HepG2 (cell line): ENCODE data around the gene NRG4. TPM values are rescaled to one million over a fixed set of nuclear protein-coding genes. Genes with fewer than 3 reads are reported as not detected.

Source experiments
- ATAC-seq: fragments of 200-7000 bp; cut with Tn5 transposase; 3 replicates; pipeline ENCODE4 v1.9.1; 2020; ENCODE audit warnings: mild to moderate bottlenecking, moderate library complexity
- BruUV-seq: library from RNA; stranded (reverse); fragments of 400-500 nt; replicated peaks from 2 replicates; lab custom pipeline; 2021; lab: Mats Ljungman, UMichigan
- CTCF ChIA-PET: fragments of 300-600 bp; formaldehyde crosslinking; extraction: SDS; loops from one replicate; lab custom pipeline; 2021; ENCODE audit warnings: low total read pairs, inconsistent platforms, low intra/inter-chr PET ratio; lab: Yijun Ruan, JAX
- POLR2A ChIA-PET: fragments of 350-600 bp; sonication (Branson Sonifier 250); formaldehyde crosslinking; loops from one replicate; lab custom pipeline; 2020; ENCODE audit warnings: antibody characterized with exemption, inconsistent platforms; lab: Yijun Ruan, JAX
- DNase-seq: peaks from one replicate; pipeline ENCODE4 v3.0.0-alpha.2; 2015; ENCODE audit warnings: low spot score
- FAIRE-seq: peaks from 3 replicates; lab custom pipeline; 2011; peaks lifted over from hg19 to GRCh38; lab: Jason Lieb, UNC
- H2AFZ ChIP-seq: one replicate; pipeline ENCODE4 v1.6.1; 2011; ENCODE audit warnings: low read length, inconsistent platforms
- H3K27ac ChIP-seq: fragments of 300-600 bp; 3 replicates; pipeline ENCODE4 v1.8.0; 2011; ENCODE audit warnings: mixed run types, mild to moderate bottlenecking, mixed read lengths, low read length, inconsistent platforms; ENCODE audit not compliant: insufficient read depth; ENCODE audit errors: extremely low read length
- H3K27me3 ChIP-seq, 2 experiments: fragments of 200-600 bp in 1 of 2; 2 replicates in 1 of 2; 3 replicates in 1 of 2; pipeline versions ENCODE4 v1.6.0 to v1.8.0; 2011; ENCODE audit warnings: low read length in 2 of 2, mild to moderate bottlenecking in 2 of 2, moderate library complexity in 2 of 2, inconsistent platforms in 1 of 2; ENCODE audit not compliant: insufficient read depth in 2 of 2, control insufficient read depth in 1 of 2
- H3K36me3 ChIP-seq, 2 experiments: fragments of 200-600 bp in 1 of 2; replicated peaks in 1 of 2; 2 replicates in 1 of 2; 3 replicates in 1 of 2; pipeline versions ENCODE4 v1.5.1 to v1.8.0; 2011; ENCODE audit warnings: low read length in 2 of 2, inconsistent platforms in 1 of 2; ENCODE audit not compliant: insufficient read depth in 2 of 2, control insufficient read depth in 1 of 2
- H3K4me1 ChIP-seq: 2 replicates; pipeline ENCODE4 v1.5.1; 2012; ENCODE audit warnings: low read length, inconsistent platforms; ENCODE audit not compliant: insufficient read depth
- H3K4me2 ChIP-seq: 2 replicates; pipeline ENCODE4 v1.6.0; 2011; ENCODE audit warnings: low read depth, low read length, inconsistent platforms
- H3K4me3 ChIP-seq, 3 experiments: fragments of 200-600 bp in 1 of 3; sonication (generic), shearing (Covaris generic) in 1 of 3; replicated peaks in 1 of 3; 2 replicates each; pipeline ENCODE4 v1.5.1; 2011 to 2016; ENCODE audit warnings: low read length in 3 of 3, inconsistent platforms in 2 of 3, low read depth in 2 of 3, mild to moderate bottlenecking in 2 of 3, control low read depth in 1 of 3, mixed read lengths in 1 of 3; ENCODE audit not compliant: insufficient read depth in 1 of 3
- H3K79me2 ChIP-seq: one replicate; pipeline ENCODE4 v1.6.1; 2011; ENCODE audit warnings: low read length, inconsistent platforms; ENCODE audit not compliant: insufficient read depth
- H3K9ac ChIP-seq: 2 replicates; pipeline ENCODE4 v1.6.0; 2011; ENCODE audit warnings: mild to moderate bottlenecking, low read depth, low read length, inconsistent platforms; ENCODE audit not compliant: insufficient read depth
- H3K9me3 ChIP-seq: 2 replicates; pipeline ENCODE4 v1.5.1; 2012; ENCODE audit warnings: mild to moderate bottlenecking, low read length
- H4K20me1 ChIP-seq: 2 replicates; pipeline ENCODE4 v1.6.0; 2011; ENCODE audit warnings: inconsistent platforms, mild to moderate bottlenecking, low read length, moderate library complexity; ENCODE audit not compliant: insufficient read depth
- BORCS8-MEF2B ChIP-seq: sonication (generic); formaldehyde crosslinking; IDR thresholded peaks from 2 replicates; pipeline ENCODE4 v1.8.0; 2022; ENCODE audit warnings: mild to moderate bottlenecking, missing genetic modification reagents
- DMTF1 ChIP-seq: sonication (generic); formaldehyde crosslinking; IDR thresholded peaks from 2 replicates; pipeline ENCODE4 v1.4.0; 2020; ENCODE audit warnings: mild to moderate bottlenecking, missing genetic modification reagents
- GPN1 ChIP-seq: sonication (generic); formaldehyde crosslinking; IDR thresholded peaks from 2 replicates; pipeline ENCODE4 v1.5.1; 2020; ENCODE audit warnings: missing genetic modification reagents, borderline replicate concordance
- HNRNPH1 ChIP-seq: fragments of 200-400 bp; formaldehyde crosslinking; optimal IDR thresholded peaks from 2 replicates; pipeline ENCODE3; 2017; ENCODE audit warnings: mild to moderate bottlenecking, low read depth, low read length
- HNRNPLL ChIP-seq: fragments of 200-400 bp; formaldehyde crosslinking; IDR thresholded peaks from 2 replicates; pipeline ENCODE4 v1.6.1; 2017; ENCODE audit warnings: mild to moderate bottlenecking, low read depth, low read length; ENCODE audit not compliant: poor library complexity, severe bottlenecking
- JDP2 ChIP-seq: sonication (generic); formaldehyde crosslinking; IDR thresholded peaks from 2 replicates; pipeline ENCODE4 v1.8.1; 2022; ENCODE audit warnings: missing genetic modification reagents, borderline replicate concordance
- KDM5B ChIP-seq: sonication (generic); formaldehyde crosslinking; IDR thresholded peaks from 2 replicates; pipeline ENCODE4 v1.4.0; 2020; ENCODE audit warnings: missing genetic modification reagents, mild to moderate bottlenecking, borderline replicate concordance
- KLF13 ChIP-seq: sonication (generic); formaldehyde crosslinking; IDR thresholded peaks from 2 replicates; pipeline ENCODE4 v1.4.0; 2020; ENCODE audit warnings: mild to moderate bottlenecking, missing genetic modification reagents
- NFE2 ChIP-seq: sonication (generic); formaldehyde crosslinking; IDR thresholded peaks from 2 replicates; pipeline ENCODE4 v1.4.0; 2020; ENCODE audit warnings: missing genetic modification reagents
- PHB2 ChIP-seq: fragments of 450-650 bp; IDR thresholded peaks from 2 replicates; pipeline ENCODE4 v1.6.1; 2018; ENCODE audit not compliant: partially characterized antibody
- PITX1 ChIP-seq: sonication (generic); formaldehyde crosslinking; IDR thresholded peaks from 2 replicates; pipeline ENCODE4 v1.5.1; 2020; ENCODE audit warnings: mild to moderate bottlenecking, missing genetic modification reagents
- SETDB1 ChIP-seq: sonication (generic); formaldehyde crosslinking; IDR thresholded peaks from 2 replicates; pipeline ENCODE4 v1.5.1; 2020; ENCODE audit warnings: missing genetic modification reagents, mild to moderate bottlenecking, borderline replicate concordance
- ZBTB7A ChIP-seq: sonication (generic); formaldehyde crosslinking; IDR thresholded peaks from 2 replicates; pipeline ENCODE4 v1.8.0; 2022; ENCODE audit warnings: mild to moderate bottlenecking, missing genetic modification reagents
- ZKSCAN1 ChIP-seq: fragments of 150-350 bp; IDR thresholded peaks from 2 replicates; pipeline ENCODE4 v1.6.1; 2014; ENCODE audit warnings: low read length
- ZNF652 ChIP-seq: IDR thresholded peaks from 2 replicates; pipeline ENCODE4 v1.6.1; 2016; ENCODE audit warnings: low read depth, borderline replicate concordance
- ZNF713 ChIP-seq: sonication (generic); formaldehyde crosslinking; IDR thresholded peaks from 2 replicates; pipeline ENCODE4 v1.4.0; 2020; ENCODE audit warnings: mild to moderate bottlenecking, missing genetic modification reagents
- WGBS: methylation state at CpG from one replicate; pipeline ENCODE4 v1.1.6; 2017; ENCODE audit warnings: low lambda C conversion rate; 5-methylcytosine and 5-hydroxymethylcytosine counted together
- in situ Hi-C: cut with HindIII; loops from 2 replicates; pipeline ENCODE4 v1.10.0; 2017; ENCODE audit warnings: low pct_unique_long_range_greater_than_20kb; ENCODE audit not compliant: extremely low pct_ligation_motif_present
- intact Hi-C: fragments of 100-400 bp; cut with micrococcal nuclease; formaldehyde crosslinking; loops from one replicate; pipeline ENCODE4 v1.10.0; 2022; ENCODE audit not compliant: unreplicated experiment
- polyA plus RNA-seq, 8 experiments: library from polyadenylated mRNA; depleted of rRNA in 3 of 8; stranded (reverse) in 7 of 8; unstranded in 1 of 8; fragments of >200 nt; fragmentation: Illumina TruSeq in 4 of 8; extraction: Trizol in 4 of 8; gene quantifications; 2 replicates each; pipeline versions ENCODE4 v1.2.1 to v1.2.3, GENCODE V29; 2011 to 2016; ENCODE audit warnings: low read depth in 4 of 8, missing spikeins in 1 of 8, mixed read lengths in 1 of 8; ENCODE audit not compliant: insufficient read depth in 1 of 8
- total RNA-seq, 5 experiments: library from RNA; depleted of rRNA; stranded (reverse); fragments of >200 nt; fragmentation: Illumina TruSeq; extraction: Trizol; gene quantifications; 2 replicates each; pipeline ENCODE4 v1.2.3, GENCODE V29; 2016; ENCODE audit warnings: low read depth in 1 of 5
- TF ChIP-seq, protein P1 (sequence below): sonication (generic); formaldehyde crosslinking; IDR thresholded peaks from 2 replicates; pipeline ENCODE4 v1.8.1; 2023; ENCODE audit warnings: missing genetic modification reagents, inconsistent platforms, borderline replicate concordance

NRG4 gene
- total and polyA plus RNA-seq, 2 of the 13 experiments (the other 11 are each of a cell fraction or from before 2014, with no cell fraction given): 0.01 TPM; not detected in 1

DNA sequence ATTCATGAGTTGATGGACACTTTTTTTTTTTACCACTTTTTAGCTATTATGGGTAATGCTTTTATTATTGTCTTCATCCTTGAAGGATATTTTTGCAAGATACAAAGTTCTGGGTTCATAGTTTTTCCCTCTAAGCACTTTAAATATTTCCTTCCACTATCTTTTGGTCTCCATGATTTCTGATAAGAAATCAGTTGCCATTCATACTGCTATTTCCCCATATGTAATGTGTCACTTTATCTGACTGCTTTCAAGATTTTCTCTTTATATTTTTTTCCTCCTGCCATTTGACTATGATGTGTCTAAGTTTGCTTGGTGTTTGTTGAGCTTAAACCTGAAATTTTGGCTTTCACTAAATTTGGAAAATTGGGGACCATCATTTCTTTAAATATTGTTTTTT, 19.3 kb downstream of the NRG4 start:
- H3K79me2 ChIP-seq: no peaks in the 10 kb centered on the region
- ATAC-seq (no peak), DNase-seq (no peak), FAIRE-seq (no peak)
- H3K9ac ChIP-seq: no peak overlapping the region
- H3K4me2 ChIP-seq: no peak overlapping the region
- ChIA-PET CTCF (no interaction called here), POLR2A (no interaction called here)
- in situ Hi-C loops (no loop called here), intact Hi-C loops (no loop called here)
- TF ChIP-seq, protein P1, sequence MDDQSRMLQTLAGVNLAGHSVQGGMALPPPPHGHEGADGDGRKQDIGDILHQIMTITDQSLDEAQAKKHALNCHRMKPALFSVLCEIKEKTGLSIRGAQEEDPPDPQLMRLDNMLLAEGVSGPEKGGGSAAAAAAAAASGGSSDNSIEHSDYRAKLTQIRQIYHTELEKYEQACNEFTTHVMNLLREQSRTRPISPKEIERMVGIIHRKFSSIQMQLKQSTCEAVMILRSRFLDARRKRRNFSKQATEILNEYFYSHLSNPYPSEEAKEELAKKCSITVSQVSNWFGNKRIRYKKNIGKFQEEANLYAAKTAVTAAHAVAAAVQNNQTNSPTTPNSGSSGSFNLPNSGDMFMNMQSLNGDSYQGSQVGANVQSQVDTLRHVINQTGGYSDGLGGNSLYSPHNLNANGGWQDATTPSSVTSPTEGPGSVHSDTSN (CRISPR knock-in tag): no peak
- no peak for TF ChIP-seq KLF13
- TF ChIP-seq PHB2: no peak
- no peak for TF ChIP-seq ZKSCAN1
- TF ChIP-seq GPN1: no peak
- peaks cover 0 to 4% of the 10 kb centered on the region in 2 experiments; a peak in 1 of 5 replicates for H3K27me3 ChIP-seq
- H2AFZ ChIP-seq: no peak overlapping the region
- H3K27ac ChIP-seq: no peak overlapping the region
- no TSS peak for BruUV-seq
- H3K9me3 ChIP-seq: no peaks in the 10 kb centered on the region
- no peak overlapping the region for H3K4me3 ChIP-seq
- no peaks in the 10 kb centered on the region for H3K4me1 ChIP-seq
- no peaks in the 10 kb centered on the region for H3K36me3 ChIP-seq
- H4K20me1 ChIP-seq: no peaks in the 10 kb centered on the region

GRCh38 chr15:75989875-75990274, 22.3 kb downstream of the NRG4 start:
- Histone ChIP-seq H3K4me2 (no peak overlapping the region), H3K36me3 (no peaks in the 10 kb centered on the region), H3K9ac (no peak overlapping the region), H3K27me3 (no peaks in the 10 kb centered on the region), H3K27ac (no peak overlapping the region), H3K4me1 (no peaks in the 10 kb centered on the region)
- POLR2A ChIA-PET: no interaction called here
- TF ChIP-seq HNRNPH1 (no peak), HNRNPLL (no peak), NFE2 (CRISPR knock-in tag) (no peak), SETDB1 (CRISPR knock-in tag) (no peak), JDP2 (CRISPR knock-in tag) (no peak), BORCS8-MEF2B (CRISPR knock-in tag) (no peak), DMTF1 (no peak), ZNF652 (CRISPR knock-in tag) (no peak), KDM5B (CRISPR knock-in tag) (no peak), ZNF713 (CRISPR knock-in tag) (no peak), ZBTB7A (CRISPR knock-in tag) (no peak), PITX1 (CRISPR knock-in tag) (no peak)
- TF ChIP-seq, all 625 proteins: peak for 0
- no peaks in the 10 kb centered on the region for H3K9me3 ChIP-seq
- H3K4me3 ChIP-seq: no peak overlapping the region
- CTCF ChIA-PET: no interaction called here
- no peak for DNase-seq
- no TSS peak for BruUV-seq
- no peak overlapping the region for H2AFZ ChIP-seq
- H4K20me1 ChIP-seq: no peaks in the 10 kb centered on the region
- H3K79me2 ChIP-seq: no peaks in the 10 kb centered on the region
- intact Hi-C loops (no loop called here), in situ Hi-C loops (no loop called here)
- WGBS: 29% methylated on average over 7 of the region's 7 CpGs
- no peak for FAIRE-seq
- ATAC-seq: no peak
